CD4-positive, alpha-beta T cell treated with Interleukin-15 for 4 hours (primary cell): ENCODE results near the gene LSAMP.

Experiments
- DNase-seq: peaks from one replicate; pipeline ENCODE4 v3.0.0-alpha.2; 2020; ENCODE audit warnings: low spot score

The LSAMP gene

GRCh38 chr3:116161575-116162525, 283.4 kb downstream of the LSAMP start:
- no peak for DNase-seq

GRCh38 chr3:116160594-116160993, 284.7 kb downstream of the LSAMP start:
- no peak for DNase-seq

- no peak for DNase-seq
Measured at GRCh38 chr3:116155841-116156240, 289.4 kb downstream of the LSAMP start.

GRCh38 chr3:116154389-116154788, 290.9 kb downstream of the LSAMP start:
- no peak for DNase-seq

GRCh38 chr3:116153174-116153573, 292.1 kb downstream of the LSAMP start:
- DNase-seq, result no peak

- DNase-seq, result no peak
Measured at GRCh38 chr3:116150655-116151167, 294.6 kb downstream of the LSAMP start.

- no peak for DNase-seq
Measured at GRCh38 chr3:116148881-116149851, 296.1 kb downstream of the LSAMP start.

GRCh38 chr3:116145613-116146012, 299.7 kb downstream of the LSAMP start:
- no peak for DNase-seq

GRCh38 chr3:116141724-116142123, 303.6 kb downstream of the LSAMP start:
- DNase-seq, result no peak

GRCh38 chr3:116140100-116140689, 305.1 kb downstream of the LSAMP start:
- no peak for DNase-seq

GRCh38 chr3:116139641-116140040, 305.6 kb downstream of the LSAMP start:
- no peak for DNase-seq

- DNase-seq, result no peak
Measured at GRCh38 chr3:116135457-116136085, 309.7 kb downstream of the LSAMP start.

GRCh38 chr3:116129187-116129946, 315.9 kb downstream of the LSAMP start:
- DNase-seq, result no peak

GRCh38 chr3:116127464-116127863, 317.8 kb downstream of the LSAMP start:
- no peak for DNase-seq

GRCh38 chr3:116124166-116124565, 321.1 kb downstream of the LSAMP start:
- DNase-seq, result no peak

- DNase-seq, result no peak
Measured at GRCh38 chr3:116118475-116119169, 326.7 kb downstream of the LSAMP start.

- no peak for DNase-seq
Measured at GRCh38 chr3:116114586-116114985, 330.7 kb downstream of the LSAMP start.

GRCh38 chr3:116112696-116113095, 332.6 kb downstream of the LSAMP start:
- no peak for DNase-seq

- DNase-seq, result no peak
Measured at GRCh38 chr3:116111765-116112164, 333.5 kb downstream of the LSAMP start.

- DNase-seq, result no peak
Measured at GRCh38 chr3:116103868-116104530, 341.3 kb downstream of the LSAMP start.
